BJ (cell line): ENCODE data around the gene PODXL. TPM values are rescaled to one million over a fixed set of nuclear protein-coding genes. Genes with fewer than 3 reads are reported as not detected.
"Not testable (repeated sequence)": the region's sequence is repeated elsewhere in the genome, so short reads cannot be mapped to it uniquely, and the experiment has no call there.

Experiments used
- CTCF ChIA-PET: fragments of 350-600 bp; formaldehyde crosslinking; extraction: SDS; loops from one replicate; lab custom pipeline; 2021; ENCODE audit warnings: antibody characterized with exemption, inconsistent platforms; lab: Yijun Ruan, JAX
- POLR2A ChIA-PET: fragments of 300-600 bp; sonication (Branson Sonifier 250); formaldehyde crosslinking; extraction: SDS; loops from one replicate; lab custom pipeline; 2021; ENCODE audit warnings: antibody characterized with exemption; lab: Charles Lee
- DNase-seq: peaks from one replicate; pipeline ENCODE4 v3.0.0-alpha.2; 2011; ENCODE audit warnings: low read depth
- H3K27me3 ChIP-seq: 2 replicates; pipeline ENCODE4 v1.6.0; 2011; ENCODE audit warnings: low read length; ENCODE audit not compliant: control insufficient read depth, insufficient read depth
- H3K36me3 ChIP-seq: 2 replicates; pipeline ENCODE4 v1.5.1; 2011; ENCODE audit warnings: low read length; ENCODE audit not compliant: control insufficient read depth, insufficient read depth
- H3K4me3 ChIP-seq: 2 replicates; pipeline ENCODE4 v1.5.1; 2011; ENCODE audit warnings: low read depth, mild to moderate bottlenecking, control low read depth, low read length
- CTCF ChIP-seq: IDR thresholded peaks from 2 replicates; pipeline ENCODE4 v1.5.1; 2011; ENCODE audit warnings: low read depth, mild to moderate bottlenecking, control low read depth, inconsistent platforms, low read length, moderate library complexity; ENCODE audit not compliant: insufficient read depth
- polyA plus RNA-seq: library from polyadenylated mRNA; depleted of rRNA; stranded (reverse); fragments of >200 nt; gene quantifications from 2 replicates; pipeline ENCODE4 v1.2.3, GENCODE V29; 2011

The PODXL gene
- polyA plus RNA-seq, 1 experiment, result 0.53 TPM

- ChIA-PET CTCF (interaction anchor here (0.9 to 1.0 kb wide), 3 partner anchors 10 to 30 kb away, joined by 3 to 6 read pairs (median 4); no protein-coding TSS in a partner anchor), POLR2A (no interaction called here)
- Histone ChIP-seq H3K36me3 (no peaks in the 10 kb centered on the region), H3K27me3 (peaks cover 3% of the 10 kb centered on the region; the same call in 1 of the 2 replicates), H3K4me3 (no peak overlapping the region)
- TF ChIP-seq CTCF, result no peak
- no peak for DNase-seq
Observed at GRCh38 chr7:131524115-131524514, 32.3 kb downstream of the PODXL start.

DNA sequence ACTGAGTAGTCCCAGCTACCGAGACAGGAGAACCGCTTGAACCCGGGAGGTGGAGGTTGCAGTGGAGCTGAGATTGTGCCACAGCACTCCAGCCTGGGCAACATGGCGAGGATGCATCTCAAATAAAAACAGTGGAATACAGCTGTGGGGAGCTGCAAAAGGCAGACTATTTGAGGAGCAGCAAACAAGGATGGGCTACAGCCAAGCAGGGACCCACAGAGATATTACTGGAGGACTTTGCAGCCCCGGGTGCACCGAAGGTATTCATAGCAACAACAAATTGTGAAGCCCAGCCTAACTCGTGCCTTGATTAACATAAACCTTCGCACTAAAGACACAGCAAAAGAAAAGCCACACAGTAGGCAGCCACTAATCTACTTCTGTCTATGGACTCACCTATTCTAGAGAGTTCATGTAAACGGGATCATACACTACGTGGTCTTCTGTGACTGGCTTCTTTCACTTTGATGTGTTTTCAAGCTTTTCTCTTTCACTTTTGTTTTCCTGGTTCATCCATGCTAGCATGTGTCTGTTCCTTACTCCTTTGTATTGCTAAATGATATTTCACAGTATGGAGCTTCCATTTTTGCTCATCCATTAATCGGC is 34.0 kb downstream of the PODXL start:
- DNase-seq, result no peak
- Histone ChIP-seq H3K36me3 (no peaks in the 10 kb centered on the region), H3K27me3 (no peaks in the 10 kb centered on the region), H3K4me3 (no peak overlapping the region)
- POLR2A ChIA-PET, result interaction anchor here (0.6 kb wide), 1 partner anchor 24 kb away, joined by 3 read pairs; no protein-coding TSS in a partner anchor
- no peak for TF ChIP-seq CTCF
- CTCF ChIA-PET, result interaction anchor here (1.1 to 2.5 kb wide), 4 partner anchors 9 to 14 kb away, joined by 3 to 13 read pairs (median 3); no protein-coding TSS in a partner anchor

- TF ChIP-seq CTCF, result no peak
- ChIA-PET CTCF (interaction anchor here (1.3 to 2.5 kb wide), 3 partner anchors 8 to 13 kb away, joined by 3 to 13 read pairs (median 3); no protein-coding TSS in a partner anchor), POLR2A (no interaction called here)
- Histone ChIP-seq H3K27me3 (no peaks in the 10 kb centered on the region), H3K36me3 (no peaks in the 10 kb centered on the region), H3K4me3 (no peak overlapping the region)
- no peak for DNase-seq
Observed at GRCh38 chr7:131521651-131522163, 34.7 kb downstream of the PODXL start.

- ChIA-PET CTCF (interaction anchor here (1.1 kb wide), 1 partner anchor 15 kb away, joined by 3 read pairs; no protein-coding TSS in a partner anchor), POLR2A (no interaction called here)
- Histone ChIP-seq H3K4me3 (no peak overlapping the region), H3K27me3 (no peaks in the 10 kb centered on the region), H3K36me3 (no peaks in the 10 kb centered on the region)
- DNase-seq, result no peak
- TF ChIP-seq CTCF, result no peak
Observed at GRCh38 chr7:131518626-131519025, 37.8 kb downstream of the PODXL start.

- TF ChIP-seq CTCF, result no peak
- ChIA-PET CTCF (no interaction called here), POLR2A (no interaction called here)
- H3K27me3 ChIP-seq, result no peaks in the 10 kb centered on the region
- H3K36me3 ChIP-seq, result no peaks in the 10 kb centered on the region
- H3K4me3 ChIP-seq, result no peak overlapping the region
- DNase-seq, result no peak
Observed at GRCh38 chr7:131517218-131517923, 39.1 kb downstream of the PODXL start.

DNA sequence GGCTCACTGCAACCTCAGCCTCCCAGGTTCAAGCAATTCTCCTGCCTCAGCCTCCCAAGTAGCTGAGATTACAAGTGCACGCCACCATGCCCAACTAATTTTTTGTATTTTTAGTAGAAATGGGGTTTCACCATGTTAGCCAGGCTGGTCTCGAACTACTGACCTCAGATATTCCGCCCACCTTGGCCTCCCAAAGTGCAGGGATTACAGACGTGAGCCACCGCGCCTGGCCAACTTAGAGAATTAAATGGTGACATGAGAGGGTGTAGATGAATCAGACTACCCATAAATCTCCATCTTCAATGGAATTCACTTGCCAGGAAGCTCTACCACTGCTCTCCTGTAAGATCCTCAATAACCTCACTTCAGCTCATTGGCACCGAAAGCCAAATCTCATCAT is 41.0 kb downstream of the PODXL start:
- DNase-seq, H3K27me3 ChIP-seq, H3K36me3 ChIP-seq, H3K4me3 ChIP-seq, POLR2A ChIA-PET: not testable (repeated sequence)
- CTCF ChIA-PET, result interaction anchor here (0.8 to 3.0 kb wide), 3 partner anchors 12 to 139 kb away, joined by 3 to 10 read pairs (median 4); no protein-coding TSS in a partner anchor
